Testis (tissue), 3 donors: ENCODE measurements around the gene CES5A. TPM values are rescaled to one million over a fixed set of nuclear protein-coding genes. Genes with fewer than 3 reads are reported as not detected.
"Not testable (repeated sequence)": the region's sequence is repeated elsewhere in the genome, so short reads cannot be mapped to it uniquely, and the experiment has no call there.

ENCODE experiments used
- DNase-seq: peaks from one replicate; pipeline ENCODE4 v3.0.0-alpha.2; 2019
- H3K27ac ChIP-seq, 2 donors: fragments of 200-600 bp; sonication (generic); one replicate each; pipeline ENCODE4 v1.5.1; 2019
- H3K27me3 ChIP-seq: fragments of 200-600 bp; sonication (generic); one replicate; pipeline ENCODE4 v1.5.1; 2019
- H3K36me3 ChIP-seq: fragments of 200-600 bp; sonication (generic); one replicate; pipeline ENCODE4 v1.5.1; 2017; ENCODE audit warnings: low read depth; ENCODE audit errors: missing control alignments
- H3K4me1 ChIP-seq: fragments of 200-600 bp; sonication (generic); one replicate; pipeline ENCODE4 v1.5.1; 2019
- H3K4me3 ChIP-seq, 2 donors: fragments of 200-600 bp; sonication (generic); one replicate each; pipeline ENCODE4 v1.5.1; 2017 to 2019
- H3K9me3 ChIP-seq: fragments of 200-600 bp; sonication (generic); one replicate; pipeline ENCODE4 v1.5.1; 2017
- POLR2A ChIP-seq: fragments of 450-650 bp; IDR thresholded peaks from one replicate; pipeline ENCODE4 v1.6.1; 2017; ENCODE audit warnings: antibody characterized with exemption, mild to moderate bottlenecking, moderate library complexity
- WGBS, 2 donors: methylation state at CpG; one replicate each; pipeline ENCODE4 v1.1.5; 2018; 5-methylcytosine and 5-hydroxymethylcytosine counted together
- intact Hi-C: fragments of 100-400 bp; cut with DNase I; formaldehyde crosslinking; loops from one replicate; pipeline ENCODE4 v1.15.1; 2023; ENCODE audit warnings: low total_unique reads
- polyA plus RNA-seq: library from polyadenylated mRNA; stranded (reverse); fragments of 350-450 nt; fragmentation: Illumina TruSeq; extraction: RNeasy Lipid Tissue Mini Kit (QIAGEN cat#74804); gene quantifications from one replicate; pipeline ENCODE4 v1.2.3, GENCODE V29; 2014; ENCODE audit warnings: low read depth, low replicate concordance; ENCODE audit not compliant: insufficient read depth
- total RNA-seq, 2 donors: library from RNA; depleted of rRNA; stranded (reverse); fragments of >200 nt; gene quantifications; one replicate each; pipeline ENCODE4 v1.2.3, GENCODE V29; 2016
- TF ChIP-seq, protein P1 (sequence below), 3 experiments: fragments of 450-650 bp in 2 of 3; fragments of 200-600 bp in 1 of 3; sonication (generic) in 1 of 3; IDR thresholded peaks; one replicate each; pipeline ENCODE4 v1.5.1; 2016 to 2019; ENCODE audit warnings: antibody characterized with exemption in 3 of 3, mild to moderate bottlenecking in 2 of 3, moderate library complexity in 1 of 3

Gene CES5A
- total and polyA plus RNA-seq, 3 donors from 2014 or later = 0.83 to 1.5 TPM; not detected in 1

DNA sequence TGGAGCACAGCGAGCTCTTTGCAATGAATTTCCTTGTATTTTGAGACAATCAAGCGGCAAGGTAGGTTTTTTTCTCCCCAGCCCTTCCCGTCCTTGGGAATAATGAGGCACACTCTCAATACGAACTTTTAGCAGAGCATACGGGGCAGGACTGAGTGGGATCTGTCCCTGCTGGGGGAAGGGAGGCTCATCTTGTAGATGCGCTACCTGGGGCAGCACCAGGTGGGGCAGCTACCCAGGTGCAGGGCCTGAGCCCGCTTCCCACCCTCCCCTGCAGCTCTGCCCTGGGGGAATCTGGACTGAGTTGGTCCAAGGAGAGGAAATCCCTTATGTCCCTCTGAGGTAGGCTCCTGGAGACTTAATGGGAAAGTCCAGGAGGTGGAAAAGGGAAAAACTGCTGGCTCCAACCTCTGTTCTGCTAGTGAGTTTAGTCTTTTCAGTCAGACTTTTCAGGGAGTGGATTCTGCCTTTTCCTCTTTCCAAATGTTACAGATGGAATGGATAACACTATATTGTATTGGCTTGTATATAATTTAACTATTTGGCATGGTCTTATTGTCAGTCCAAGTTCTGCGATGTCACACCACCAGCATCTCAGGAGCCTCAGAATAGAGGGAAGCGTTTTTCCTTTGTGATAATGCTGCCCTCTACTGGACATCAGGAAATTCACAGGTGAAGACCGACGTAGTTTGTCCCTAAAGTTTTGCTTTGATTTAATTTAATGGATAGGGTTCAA, 32.6 kb downstream of the CES5A start:
- intact Hi-C loops = loop anchor here (10.0 kb wide), 1 partner anchor 128 kb away; no protein-coding TSS in a partner anchor
- WGBS, 2 donors = 44 to 46% methylated on average over 11 of the region's 11 CpGs
- TF ChIP-seq POLR2A = no peak
- TF ChIP-seq, protein P1, sequence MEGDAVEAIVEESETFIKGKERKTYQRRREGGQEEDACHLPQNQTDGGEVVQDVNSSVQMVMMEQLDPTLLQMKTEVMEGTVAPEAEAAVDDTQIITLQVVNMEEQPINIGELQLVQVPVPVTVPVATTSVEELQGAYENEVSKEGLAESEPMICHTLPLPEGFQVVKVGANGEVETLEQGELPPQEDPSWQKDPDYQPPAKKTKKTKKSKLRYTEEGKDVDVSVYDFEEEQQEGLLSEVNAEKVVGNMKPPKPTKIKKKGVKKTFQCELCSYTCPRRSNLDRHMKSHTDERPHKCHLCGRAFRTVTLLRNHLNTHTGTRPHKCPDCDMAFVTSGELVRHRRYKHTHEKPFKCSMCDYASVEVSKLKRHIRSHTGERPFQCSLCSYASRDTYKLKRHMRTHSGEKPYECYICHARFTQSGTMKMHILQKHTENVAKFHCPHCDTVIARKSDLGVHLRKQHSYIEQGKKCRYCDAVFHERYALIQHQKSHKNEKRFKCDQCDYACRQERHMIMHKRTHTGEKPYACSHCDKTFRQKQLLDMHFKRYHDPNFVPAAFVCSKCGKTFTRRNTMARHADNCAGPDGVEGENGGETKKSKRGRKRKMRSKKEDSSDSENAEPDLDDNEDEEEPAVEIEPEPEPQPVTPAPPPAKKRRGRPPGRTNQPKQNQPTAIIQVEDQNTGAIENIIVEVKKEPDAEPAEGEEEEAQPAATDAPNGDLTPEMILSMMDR (IDR thresholded peaks at IDR 0.05) = peak; percentile 78 to 86 (median 79)
- peak; percentile 41 for DNase-seq
- Histone ChIP-seq H3K27me3 (no peaks in the 10 kb centered on the region), H3K4me1 (no peaks in the 10 kb centered on the region), H3K4me3 (no peak overlapping the region), H3K9me3 (no peaks in the 10 kb centered on the region), H3K36me3 (no peaks in the 10 kb centered on the region), H3K27ac (no peak overlapping the region)

DNA sequence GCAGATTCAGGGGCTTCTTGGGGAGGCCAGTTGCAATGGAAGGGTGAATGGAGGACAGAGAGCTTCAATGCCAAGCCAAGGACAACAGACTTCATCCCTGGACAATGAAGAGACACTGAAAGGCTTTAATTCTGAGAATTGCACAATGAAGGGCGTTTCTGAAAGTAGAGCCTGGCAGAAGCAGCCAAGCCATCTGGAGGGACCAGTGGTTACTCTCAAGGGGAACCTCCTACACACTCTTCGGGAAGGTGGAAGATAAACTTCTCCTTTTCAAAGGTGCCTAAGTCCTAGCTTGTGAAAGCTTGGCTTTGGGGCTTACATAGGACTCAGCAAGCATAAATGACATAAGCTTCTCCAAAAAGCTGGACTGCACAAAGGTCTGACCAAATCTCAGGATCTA, 36.1 kb downstream of the CES5A start:
- TF ChIP-seq, protein P1 (IDR thresholded peaks at IDR 0.05) = no peak
- no peak for TF ChIP-seq POLR2A
- 43 to 54% methylated on average over 2 of the region's 2 CpGs for WGBS, 2 donors
- Histone ChIP-seq H3K27me3 (no peaks in the 10 kb centered on the region), H3K36me3 (no peaks in the 10 kb centered on the region), H3K4me3 (no peak overlapping the region), H3K27ac (no peak overlapping the region), H3K9me3 (no peaks in the 10 kb centered on the region), H3K4me1 (no peaks in the 10 kb centered on the region)
- no peak for DNase-seq
- intact Hi-C loops = no loop called here

DNA sequence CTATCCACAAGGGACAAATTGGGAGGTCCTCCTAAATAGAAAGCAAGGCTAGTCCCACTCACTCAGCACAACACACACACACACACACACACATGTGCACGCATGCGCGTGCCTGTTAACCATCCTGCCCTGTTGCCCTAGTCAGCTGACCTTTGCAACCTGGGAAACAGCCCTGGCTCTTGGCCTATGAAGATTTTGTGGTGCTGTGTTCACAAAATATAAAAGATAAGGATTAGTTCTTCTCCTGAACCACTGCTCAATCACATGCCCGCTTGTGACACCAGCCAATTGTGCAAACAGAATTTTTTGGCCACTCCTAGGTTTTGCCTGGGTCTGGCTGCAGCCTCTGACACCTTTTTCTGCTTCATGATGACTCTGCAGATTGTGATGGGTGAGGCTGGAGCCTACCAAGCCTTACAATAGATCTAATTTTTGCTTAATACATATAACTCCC, 39.0 kb downstream of the CES5A start:
- Histone ChIP-seq H3K9me3 (no peaks in the 10 kb centered on the region), H3K4me1 (no peaks in the 10 kb centered on the region), H3K27ac (no peak overlapping the region), H3K27me3 (no peaks in the 10 kb centered on the region), H3K4me3 (no peak overlapping the region), H3K36me3 (no peaks in the 10 kb centered on the region)
- intact Hi-C loops = no loop called here
- TF ChIP-seq, protein P1 (IDR thresholded peaks at IDR 0.05) = no peak
- no peak for TF ChIP-seq POLR2A
- DNase-seq = no peak
- WGBS, 2 donors = 83 to 95% methylated on average over 4 of the region's 4 CpGs

DNA sequence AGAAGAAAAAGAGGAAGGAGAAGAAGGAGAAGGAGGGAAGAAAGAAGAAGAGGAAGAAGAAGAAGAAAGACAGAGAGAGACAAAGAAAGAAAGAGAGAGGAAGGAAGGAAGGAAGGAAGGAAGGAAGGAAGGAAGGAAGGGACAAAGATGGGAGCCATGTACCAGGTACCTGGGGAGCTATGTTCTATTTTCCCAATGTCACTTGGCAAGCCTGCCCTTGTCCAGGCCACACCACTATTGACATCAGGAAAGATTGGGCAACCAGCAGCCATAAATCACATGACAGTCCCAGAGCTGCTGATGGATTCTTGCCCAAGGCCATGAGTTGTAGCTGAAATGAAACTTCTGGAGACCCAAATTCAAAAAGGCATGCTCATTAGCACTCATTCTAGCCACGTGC, 39.6 kb downstream of the CES5A start:
- Histone ChIP-seq H3K27ac (no peak overlapping the region), H3K9me3 (no peaks in the 10 kb centered on the region), H3K27me3 (no peaks in the 10 kb centered on the region), H3K36me3 (no peaks in the 10 kb centered on the region), H3K4me3 (no peak overlapping the region), H3K4me1 (no peaks in the 10 kb centered on the region)
- DNase-seq = peak; percentile 58
- TF ChIP-seq POLR2A = no peak
- TF ChIP-seq, protein P1 (IDR thresholded peaks at IDR 0.05) = no peak
- 32 to 40% methylated on average over 1 of the region's 1 CpG for WGBS, 2 donors
- intact Hi-C loops = no loop called here

DNA sequence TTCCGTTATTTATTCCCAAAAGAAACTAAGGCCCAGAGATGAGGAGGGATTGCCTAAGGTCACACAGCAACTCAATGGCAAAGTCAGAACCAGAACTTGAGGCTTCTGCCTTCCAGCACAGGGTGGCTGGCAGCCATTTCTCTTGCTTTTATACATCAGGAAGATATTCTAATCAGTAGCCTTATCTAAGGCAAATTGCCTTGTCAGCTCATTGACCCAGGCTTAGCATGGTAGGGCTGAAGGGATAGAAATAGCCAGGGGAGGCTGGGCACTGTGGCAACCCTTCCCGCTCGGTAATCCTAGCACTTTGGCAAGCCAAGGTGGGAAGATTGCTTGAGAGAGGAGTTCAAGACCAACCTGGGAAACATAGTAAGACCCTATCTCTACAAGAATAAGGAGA, 40.0 kb downstream of the CES5A start:
- H3K9me3 ChIP-seq, H3K4me3 ChIP-seq, H3K27me3 ChIP-seq, intact Hi-C loops, H3K27ac ChIP-seq, H3K36me3 ChIP-seq, DNase-seq, H3K4me1 ChIP-seq: not testable (repeated sequence)
- WGBS, 2 donors = 79 to 90% methylated on average over 3 of the region's 3 CpGs
